Brain pericyte (primary cell): Measurements from ENCODE around the gene MS4A10.
"Not testable (repeated sequence)": the region's sequence is repeated elsewhere in the genome, so short reads cannot be mapped to it uniquely, and the experiment has no call there.

ENCODE experiments used
- DNase-seq: peaks from one replicate; pipeline ENCODE4 v3.0.0-alpha.2; 2012; ENCODE audit warnings: low read depth, low spot score

Gene MS4A10

DNA sequence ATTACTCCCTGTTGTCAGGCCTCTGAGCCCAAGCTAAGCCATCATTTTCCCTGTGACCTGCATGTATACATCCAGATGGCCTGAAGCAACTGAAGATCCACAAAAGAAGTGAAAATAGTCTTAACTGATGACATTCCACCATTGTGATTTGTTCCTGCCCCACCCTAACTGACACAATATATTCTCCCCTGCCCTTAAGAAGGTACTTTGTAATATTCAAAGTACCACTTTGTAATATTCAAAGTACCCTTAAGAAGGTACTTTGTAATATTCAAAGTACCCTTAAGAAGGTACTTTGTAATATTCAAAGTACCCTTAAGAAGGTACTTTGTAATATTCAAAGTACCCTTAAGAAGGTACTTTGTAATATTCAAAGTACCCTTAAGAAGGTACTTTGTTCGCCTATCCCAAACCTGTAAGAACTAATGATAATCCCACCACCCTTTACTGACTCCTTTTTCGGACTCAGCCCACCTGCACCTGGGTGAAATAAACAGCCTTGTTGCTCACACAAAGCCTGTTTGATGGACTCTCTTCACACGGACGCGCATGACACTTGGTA lies 38.7 kb downstream of the MS4A10 start:
- DNase-seq = not testable (repeated sequence)

DNA sequence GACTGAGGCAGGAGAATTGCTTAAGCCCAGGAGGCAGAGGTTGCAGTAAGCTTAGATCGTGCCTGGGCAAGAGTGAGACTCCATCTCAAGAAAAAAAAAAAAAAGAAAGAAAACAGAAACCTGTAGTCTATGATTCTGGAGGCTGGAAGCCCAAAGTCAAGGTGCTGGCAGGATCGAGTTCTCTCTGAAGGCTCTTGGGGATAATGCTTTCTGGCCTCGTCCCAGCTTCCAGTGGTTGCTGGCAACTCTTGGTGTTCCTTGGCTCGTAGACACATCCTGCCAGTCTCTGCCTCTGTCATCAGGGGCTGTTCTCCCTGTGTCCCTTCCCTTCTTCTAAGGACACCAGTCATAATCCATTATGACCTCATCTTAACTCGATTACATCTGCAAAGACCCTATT lies 40.0 kb downstream of the MS4A10 start:
- no peak for DNase-seq

DNA sequence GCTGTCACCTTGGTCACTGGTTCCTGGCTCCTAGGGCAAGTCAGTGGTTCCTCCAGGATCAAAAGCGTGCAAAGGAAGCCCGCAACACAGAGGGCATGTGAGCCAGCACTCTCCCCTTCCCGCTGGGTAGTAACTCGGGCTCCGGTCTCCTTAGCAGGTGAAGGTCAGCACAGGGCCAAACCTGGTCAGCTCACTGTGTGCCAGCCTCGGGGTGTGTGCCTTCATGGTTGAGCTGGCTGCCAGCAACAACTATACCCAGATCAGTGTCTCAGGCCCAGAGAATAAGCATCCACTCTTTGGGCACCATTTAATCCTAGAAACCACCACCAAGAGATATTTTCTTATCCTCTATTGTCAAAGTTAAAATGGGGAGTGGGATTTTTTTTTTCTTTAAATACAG lies 40.7 kb downstream of the MS4A10 start:
- no peak for DNase-seq

- DNase-seq = no peak
These were observed 45.5 kb downstream of the MS4A10 start for GRCh38 chr11:60830478-60831142.

GRCh38 chr11:60831143-60831500 lies 46.0 kb downstream of the MS4A10 start:
- DNase-seq = no peak

DNA sequence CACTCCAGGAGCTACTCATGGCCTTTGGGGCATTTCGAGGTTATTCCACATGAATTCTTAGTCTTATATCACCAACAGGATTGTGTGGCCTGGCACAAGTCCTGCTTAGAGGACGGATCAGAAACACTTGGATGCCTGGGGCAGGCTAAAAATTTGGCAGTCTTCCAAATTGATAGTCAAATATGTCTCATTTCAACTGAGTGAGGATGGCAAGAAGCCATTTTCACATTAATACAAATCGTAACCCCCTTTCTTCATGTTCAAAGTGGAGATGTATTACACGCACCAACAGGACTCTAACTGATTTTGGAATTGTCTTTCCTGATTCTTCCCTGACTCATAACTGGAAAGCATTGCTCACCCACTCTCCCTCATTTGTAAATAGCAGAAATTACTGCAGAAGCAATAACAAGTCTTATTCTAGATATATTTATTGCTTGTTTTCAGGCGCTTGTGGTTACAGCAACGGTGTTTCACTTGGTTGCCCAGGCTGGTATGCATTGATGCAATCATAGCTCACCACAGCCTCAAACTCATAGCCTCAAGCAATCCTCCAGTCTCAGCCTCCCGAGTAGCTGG lies 46.5 kb downstream of the MS4A10 start:
- DNase-seq = no peak

DNA sequence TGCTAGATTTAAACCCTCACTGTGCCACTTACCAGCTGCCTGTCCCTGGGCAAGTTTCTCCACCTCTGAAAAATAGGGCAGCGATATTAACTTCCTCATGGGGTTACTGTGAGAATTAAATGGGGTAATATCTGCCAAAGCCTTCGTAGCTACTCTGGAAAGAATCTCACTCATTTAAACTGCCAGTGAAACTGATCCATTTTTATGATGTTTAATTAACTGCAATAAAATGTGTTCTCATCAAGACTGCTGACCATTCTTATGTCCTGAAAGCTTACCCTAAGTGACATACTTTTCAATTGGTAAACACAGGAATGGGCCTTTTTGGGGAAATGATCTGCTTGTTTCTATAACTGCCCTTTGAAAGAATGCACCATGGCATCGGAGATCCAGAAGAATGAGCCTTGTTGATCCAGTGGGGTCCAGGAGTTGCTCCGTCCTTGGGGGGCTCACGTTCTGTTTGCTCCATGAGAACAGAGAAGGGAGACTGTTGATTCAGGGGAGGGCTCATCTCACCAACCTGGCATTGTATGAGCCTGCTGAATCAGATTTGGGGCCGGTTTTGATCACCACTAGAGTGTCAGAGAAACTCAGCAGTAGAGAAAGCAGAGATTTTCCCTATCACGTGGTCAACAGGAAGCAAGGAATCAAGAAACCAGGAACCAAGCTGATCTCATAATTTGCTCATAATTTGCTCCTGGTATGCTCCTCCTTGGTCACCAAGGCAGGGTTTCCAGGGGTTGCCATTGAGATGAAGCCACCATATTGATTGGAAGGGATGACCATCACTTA lies 49.8 kb downstream of the MS4A10 start:
- no peak for DNase-seq

DNA sequence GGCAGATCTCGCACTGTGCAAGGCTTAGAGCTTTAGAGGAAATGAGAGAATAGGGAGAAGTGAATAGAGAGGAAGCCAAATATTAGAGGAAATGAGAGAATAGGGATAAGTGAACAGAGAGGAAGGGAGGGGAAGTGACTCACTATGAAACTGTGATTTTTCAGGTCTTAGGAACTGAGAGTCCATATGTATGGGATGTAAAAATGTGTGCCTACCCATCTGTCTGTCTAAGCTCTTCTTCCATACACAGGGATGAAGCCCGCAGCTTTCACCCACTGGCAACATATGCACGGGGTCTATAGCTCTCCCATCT lies 50.4 kb downstream of the MS4A10 start:
- no peak for DNase-seq

DNA sequence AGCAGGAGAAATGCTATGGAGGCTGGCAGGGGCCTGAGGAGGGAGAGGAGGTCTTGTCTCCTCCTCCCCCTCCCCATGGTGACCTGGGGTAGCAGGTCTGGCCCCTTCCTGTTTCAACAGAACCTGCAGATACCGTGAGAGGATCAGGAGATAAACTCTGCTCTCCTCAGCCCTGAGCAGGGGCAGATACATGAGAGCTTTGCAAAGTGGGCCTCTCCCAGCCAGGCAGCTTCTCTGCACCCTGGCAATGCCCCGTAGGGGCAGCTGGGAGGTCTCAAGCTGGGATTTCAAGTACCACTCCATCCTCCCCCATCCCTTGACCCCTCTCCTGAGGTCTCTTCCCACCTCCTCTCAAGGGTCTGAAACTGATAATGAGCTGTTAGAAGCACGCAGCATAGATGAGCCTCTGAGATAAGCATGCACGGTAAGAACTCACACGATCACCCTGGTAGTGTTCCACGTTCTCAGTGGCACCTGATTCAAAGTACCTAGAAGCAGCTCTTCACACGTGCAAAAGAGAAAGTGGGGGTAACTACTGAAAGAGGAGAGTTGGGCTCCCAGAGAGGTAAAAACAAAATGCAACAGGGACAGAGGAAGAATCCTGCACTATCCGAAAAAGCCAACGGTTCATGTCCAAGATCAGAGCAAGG lies 51.9 kb downstream of the MS4A10 start:
- DNase-seq = no peak

- DNase-seq = no peak
These were observed 53.0 kb downstream of the MS4A10 start for GRCh38 chr11:60838132-60838531.

GRCh38 chr11:60840470-60841430 lies 55.6 kb downstream of the MS4A10 start:
- DNase-seq = peak; percentile 97

DNA sequence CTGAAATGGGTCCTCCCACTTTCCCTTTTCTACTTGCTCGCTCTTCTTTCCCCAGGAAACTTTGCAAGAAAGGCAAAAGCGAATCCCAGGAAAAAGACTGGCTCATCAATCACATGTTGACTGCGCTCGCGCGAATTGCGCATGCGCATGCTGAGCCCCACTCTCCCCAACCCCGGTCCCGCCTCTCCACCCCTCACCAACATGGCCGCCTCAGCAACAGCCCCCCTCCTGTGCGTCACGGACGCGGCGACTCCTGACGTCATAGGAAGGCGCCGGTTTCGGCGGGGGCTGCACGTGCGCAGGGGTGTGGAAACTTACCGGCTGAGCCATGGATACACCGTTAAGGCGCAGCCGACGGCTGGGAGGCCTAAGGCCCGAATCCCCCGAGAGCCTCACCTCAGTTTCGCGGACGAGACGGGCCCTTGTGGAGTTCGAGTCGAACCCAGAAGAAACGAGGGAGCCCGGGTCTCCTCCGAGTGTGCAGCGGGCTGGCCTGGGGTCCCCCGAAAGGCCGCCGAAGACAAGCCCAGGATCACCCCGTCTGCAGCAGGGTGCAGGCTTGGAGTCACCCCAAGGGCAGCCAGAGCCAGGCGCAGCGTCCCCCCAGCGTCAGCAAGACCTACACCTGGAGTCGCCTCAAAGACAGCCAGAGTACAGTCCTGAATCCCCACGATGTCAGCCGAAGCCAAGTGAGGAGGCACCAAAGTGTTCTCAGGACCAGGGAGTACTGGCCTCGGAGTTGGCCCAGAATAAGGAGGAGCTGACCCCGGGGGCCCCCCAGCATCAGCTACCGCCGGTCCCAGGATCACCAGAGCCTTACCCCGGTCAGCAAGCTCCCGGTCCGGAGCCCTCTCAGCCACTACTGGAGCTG lies 56.9 kb downstream of the MS4A10 start, which contains the start of gene CCDC86:
Gene CCDC86 (plus strand): TSS at position 317 of the 871 bp plus-strand sequence. CDS start 12 bp downstream, at position 329.
- peak; percentile 95 for DNase-seq

DNA sequence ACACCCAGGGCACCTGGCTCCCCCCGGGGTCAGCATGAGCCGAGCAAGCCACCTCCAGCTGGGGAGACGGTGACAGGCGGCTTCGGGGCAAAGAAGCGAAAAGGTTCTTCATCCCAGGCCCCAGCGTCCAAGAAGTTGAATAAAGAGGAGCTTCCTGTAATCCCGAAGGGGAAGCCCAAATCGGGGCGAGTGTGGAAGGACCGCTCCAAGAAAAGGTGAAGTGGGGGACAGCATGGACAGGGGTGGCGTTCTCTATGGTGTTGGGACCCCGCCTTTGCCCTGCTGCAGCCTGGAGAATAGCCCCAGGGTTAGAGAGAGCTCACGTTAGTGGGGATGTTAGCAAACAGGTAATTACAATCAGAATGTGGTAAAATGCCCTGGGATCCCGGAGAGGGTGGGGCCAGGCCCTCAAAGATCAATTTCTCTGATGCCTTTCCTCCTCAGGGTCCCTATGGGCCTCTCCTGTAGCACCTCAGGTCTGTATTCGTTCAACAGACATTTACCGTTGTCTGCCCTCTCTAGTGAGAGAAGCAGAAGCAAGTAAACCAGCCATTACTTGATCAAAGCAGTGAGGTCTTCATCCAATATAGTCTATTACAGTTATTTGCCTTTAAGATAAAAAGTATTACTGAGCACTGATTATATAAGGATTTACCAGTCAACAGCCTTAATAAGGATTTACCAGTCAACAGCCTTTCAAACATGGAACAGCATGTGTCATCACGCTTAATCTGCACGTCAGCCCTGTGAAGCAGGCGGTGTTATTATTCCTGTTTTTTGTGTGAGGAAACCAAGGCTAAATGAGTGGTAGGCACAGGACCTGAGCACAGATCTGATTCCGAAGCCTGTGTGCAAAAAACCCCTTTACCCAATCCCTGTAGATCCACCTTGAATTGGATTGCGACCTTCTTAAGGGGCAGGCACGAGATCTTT lies 57.8 kb downstream of the MS4A10 start:
- no peak for DNase-seq

DNA sequence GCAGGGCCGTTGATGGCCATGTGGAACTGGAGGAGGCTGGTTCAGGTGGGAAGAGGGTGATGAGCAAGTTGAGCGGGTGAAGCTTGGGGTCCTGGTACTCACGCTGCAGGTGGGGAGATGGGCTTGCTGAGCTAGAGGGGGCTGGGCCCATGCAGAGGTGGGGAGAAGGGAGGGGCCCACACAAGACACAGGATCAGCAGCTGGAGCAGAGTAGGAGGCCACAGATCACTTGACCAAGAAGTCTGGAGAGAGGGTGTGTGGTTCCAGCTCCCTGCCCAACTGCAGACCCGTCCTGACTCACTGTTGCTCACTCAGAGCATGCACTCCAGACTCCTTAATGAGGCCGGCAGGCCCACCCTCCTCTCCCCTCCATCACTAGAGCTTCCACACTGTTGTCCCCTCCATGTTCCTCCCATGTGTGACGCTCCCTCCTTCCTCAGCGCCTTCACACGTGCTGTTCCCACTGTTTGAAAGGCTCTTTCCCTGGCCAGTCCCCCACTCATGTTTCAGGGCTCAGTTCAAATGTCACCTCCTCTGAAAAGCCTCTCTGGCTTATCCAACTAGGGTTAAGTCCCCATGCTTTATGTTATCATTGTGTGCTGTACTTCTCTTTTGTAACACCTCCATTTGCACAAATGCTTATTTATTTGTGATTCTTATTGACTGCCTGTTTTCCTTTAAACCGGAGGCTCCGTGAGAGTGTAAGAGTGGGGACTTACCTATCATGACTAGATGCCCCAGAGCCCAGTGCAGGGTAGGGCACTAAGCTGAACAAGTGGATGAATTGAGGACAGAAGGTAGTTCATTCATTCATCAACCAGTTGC lies 59.1 kb downstream of the MS4A10 start:
- no peak for DNase-seq

- DNase-seq = no peak
These were observed 59.7 kb downstream of the MS4A10 start for GRCh38 chr11:60844870-60845221.

GRCh38 chr11:60845338-60845737 lies 60.2 kb downstream of the MS4A10 start:
- DNase-seq = no peak

GRCh38 chr11:60847281-60847680 lies 62.1 kb downstream of the MS4A10 start:
- DNase-seq = no peak

GRCh38 chr11:60847896-60848295 lies 62.8 kb downstream of the MS4A10 start:
- no peak for DNase-seq
